IMR-90 (cell line): ENCODE results near the gene ARHGAP23.

Experiments
- CHD1 ChIP-seq: IDR thresholded peaks from 2 replicates; pipeline ENCODE4 v1.6.1; 2012; ENCODE audit warnings: low read depth, low read length, improper control_type of control experiment
- FOS ChIP-seq: fragments of 150-350 bp; IDR thresholded peaks from 2 replicates; pipeline ENCODE4 v1.6.1; 2016; ENCODE audit warnings: low read depth, low read length
- POLR2A ChIP-seq: IDR thresholded peaks from 2 replicates; pipeline ENCODE4 v1.6.1; 2012; ENCODE audit warnings: mild to moderate bottlenecking, low read depth, low read length
- RFX5 ChIP-seq: IDR thresholded peaks from 2 replicates; pipeline ENCODE4 v1.8.0; 2012; ENCODE audit warnings: low read depth, mild to moderate bottlenecking, low read length, moderate library complexity
- TF ChIP-seq, protein P1 (sequence below): conservative IDR thresholded peaks from 2 replicates; pipeline ENCODE4 v1.5.1; 2012; ENCODE audit warnings: mild to moderate bottlenecking, low read depth, low read length, improper control_type of control experiment

DNA sequence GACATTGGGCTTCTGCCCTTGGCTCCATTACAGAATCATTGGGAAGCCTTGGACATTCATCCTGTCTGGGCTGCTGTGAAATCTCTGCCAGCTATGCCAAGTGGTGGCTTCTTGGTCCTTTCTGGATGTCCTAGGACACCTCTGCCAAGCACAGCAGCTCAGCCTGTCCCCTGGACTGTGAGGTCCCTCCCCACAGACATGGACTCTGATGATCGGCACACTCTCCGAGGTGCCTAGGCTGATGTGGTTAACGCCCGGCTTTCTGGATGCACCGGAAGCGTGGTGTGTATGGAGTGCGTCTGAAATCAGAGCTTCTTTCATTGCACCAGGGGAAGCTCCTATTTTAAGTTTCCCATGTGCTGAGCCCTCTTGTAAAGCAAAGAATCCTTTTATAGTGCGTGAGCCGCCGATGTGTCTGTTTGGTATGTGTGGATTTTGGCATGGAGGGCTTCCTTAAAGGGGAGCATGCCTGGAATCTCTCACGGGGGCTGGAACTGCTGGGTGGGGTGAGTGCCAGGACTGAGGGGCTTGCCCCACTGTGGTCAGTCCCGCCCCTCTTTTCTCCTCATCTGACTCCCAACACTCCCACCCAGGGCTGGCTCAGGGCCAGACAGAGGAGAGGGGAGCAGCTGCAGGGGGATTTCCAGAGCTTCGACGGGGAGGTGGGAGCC, 7.0 kb upstream of the ARHGAP23 start:
- TF ChIP-seq, protein P1, sequence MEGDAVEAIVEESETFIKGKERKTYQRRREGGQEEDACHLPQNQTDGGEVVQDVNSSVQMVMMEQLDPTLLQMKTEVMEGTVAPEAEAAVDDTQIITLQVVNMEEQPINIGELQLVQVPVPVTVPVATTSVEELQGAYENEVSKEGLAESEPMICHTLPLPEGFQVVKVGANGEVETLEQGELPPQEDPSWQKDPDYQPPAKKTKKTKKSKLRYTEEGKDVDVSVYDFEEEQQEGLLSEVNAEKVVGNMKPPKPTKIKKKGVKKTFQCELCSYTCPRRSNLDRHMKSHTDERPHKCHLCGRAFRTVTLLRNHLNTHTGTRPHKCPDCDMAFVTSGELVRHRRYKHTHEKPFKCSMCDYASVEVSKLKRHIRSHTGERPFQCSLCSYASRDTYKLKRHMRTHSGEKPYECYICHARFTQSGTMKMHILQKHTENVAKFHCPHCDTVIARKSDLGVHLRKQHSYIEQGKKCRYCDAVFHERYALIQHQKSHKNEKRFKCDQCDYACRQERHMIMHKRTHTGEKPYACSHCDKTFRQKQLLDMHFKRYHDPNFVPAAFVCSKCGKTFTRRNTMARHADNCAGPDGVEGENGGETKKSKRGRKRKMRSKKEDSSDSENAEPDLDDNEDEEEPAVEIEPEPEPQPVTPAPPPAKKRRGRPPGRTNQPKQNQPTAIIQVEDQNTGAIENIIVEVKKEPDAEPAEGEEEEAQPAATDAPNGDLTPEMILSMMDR = no peak
- TF ChIP-seq POLR2A (no peak), CHD1 (no peak), RFX5 (no peak), FOS (no peak)
